LNCaP clone FGC (cell line): ENCODE data around the gene SERPINB2.

Experiments
- DNase-seq: peaks from one replicate; pipeline ENCODE4 v3.0.0-alpha.2; 2011; ENCODE audit warnings: low read depth
- H3K4me3 ChIP-seq: 2 replicates; pipeline ENCODE4 v1.5.1; 2011; ENCODE audit warnings: mild to moderate bottlenecking, low read depth, low read length, control low read depth
- CTCF ChIP-seq: IDR thresholded peaks from 2 replicates; pipeline ENCODE4 v1.5.1; 2012; ENCODE audit warnings: mild to moderate bottlenecking; ENCODE audit not compliant: control insufficient read depth, insufficient read depth; ENCODE audit errors: extremely low read depth

Gene SERPINB2

GRCh38 chr18:63905361-63905760 lies 17.9 kb downstream of the SERPINB2 start:
- no peak overlapping the region for H3K4me3 ChIP-seq
- TF ChIP-seq CTCF = no peak
- DNase-seq = no peak

- H3K4me3 ChIP-seq = no peak overlapping the region
- no peak for DNase-seq
- TF ChIP-seq CTCF = no peak
Observed at GRCh38 chr18:63906056-63906455, 18.6 kb downstream of the SERPINB2 start.

- no peak within 1 kb of the TSS for H3K4me3 ChIP-seq
- DNase-seq = no peak
Observed at GRCh38 chr18:63907664-63908063, 20.2 kb downstream of the SERPINB2 start, which contains the start of gene SERPINB10. Gene SERPINB10, plus strand, starts transcription at chr18:63907958. Its CDS starts 7,553 bp downstream, at chr18:63915511.

GRCh38 chr18:63908858-63909257 lies 21.4 kb downstream of the SERPINB2 start:
- DNase-seq = no peak
- TF ChIP-seq CTCF = no peak
- H3K4me3 ChIP-seq = no peak overlapping the region

More at GRCh38 chr18:63907664-63908063, 20.2 kb downstream of the SERPINB2 start, which contains the start of gene SERPINB10:
- TF ChIP-seq CTCF = no peak

- TF ChIP-seq CTCF = no peak
- H3K4me3 ChIP-seq = no peak overlapping the region
- DNase-seq = no peak
Observed at GRCh38 chr18:63909870-63910269, 22.4 kb downstream of the SERPINB2 start.

GRCh38 chr18:63917817-63918216 lies 30.3 kb downstream of the SERPINB2 start:
- H3K4me3 ChIP-seq = no peak overlapping the region
- no peak for DNase-seq
- no peak for TF ChIP-seq CTCF

GRCh38 chr18:63922049-63922448 lies 34.5 kb downstream of the SERPINB2 start:
- no peak overlapping the region for H3K4me3 ChIP-seq
- TF ChIP-seq CTCF = no peak
- DNase-seq = no peak
